ENCODE measurements around the gene ARID1B. TPM values are rescaled to one million over a fixed set of nuclear protein-coding genes. Genes with fewer than 3 reads are reported as not detected.

The ARID1B gene
- total and polyA plus RNA-seq, 2 of the 13 experiments (the other 11 are each of a cell fraction or from before 2014, with no cell fraction given): 20.1 to 32.6 TPM

GRCh38 chr6:157259443-157259842 lies 482.3 kb downstream of the ARID1B start:
- no peak overlapping the region for H3K4me2 ChIP-seq (ENCODE audit: low read depth, low read length)
- intact Hi-C loops (cut with micrococcal nuclease; ENCODE audit: unreplicated experiment) (no loop called here), in situ Hi-C loops (cut with HindIII; ENCODE audit: extremely low pct_ligation_motif_present, low pct_unique_long_range_greater_than_20kb) (no loop called here)
- no peaks in the 10 kb centered on the region; the same call in 1 of the 2 replicates for H4K20me1 ChIP-seq (ENCODE audit: insufficient read depth, low read length)
- TF ChIP-seq ZNF546 (CRISPR knock-in tag; conservative IDR thresholded peaks at IDR 0.05) (no peak), MATR3 (CRISPR knock-in tag; IDR thresholded peaks at IDR 0.05) (no peak), PBX2 (CRISPR knock-in tag; IDR thresholded peaks at IDR 0.05) (no peak), ZFYVE20 (CRISPR knock-in tag; IDR thresholded peaks at IDR 0.05; ENCODE audit: borderline replicate concordance, low read depth) (peak; percentile 23; the same call in 1 of the 2 replicates), NR2F2 (IDR thresholded peaks at IDR 0.05; ENCODE audit: borderline replicate concordance, low read depth) (no peak), ZNF550 (CRISPR knock-in tag; IDR thresholded peaks at IDR 0.05; ENCODE audit: borderline replicate concordance) (no peak), BRD4 (CRISPR knock-in tag; IDR thresholded peaks at IDR 0.05) (no peak), MNT (IDR thresholded peaks at IDR 0.05) (peak; percentile 45; the same call in 1 of the 2 replicates), ZNF33A (CRISPR knock-in tag; IDR thresholded peaks at IDR 0.05; ENCODE audit: borderline replicate concordance) (no peak), RCOR2 (CRISPR knock-in tag; IDR thresholded peaks at IDR 0.05) (no peak), SMAD9 (CRISPR knock-in tag; IDR thresholded peaks at IDR 0.05) (no peak)
- POLR2A ChIA-PET: no interaction called here
- BruUV-seq (replicated peaks): no TSS peak
- FAIRE-seq (no peak), DNase-seq (ENCODE audit: low spot score) (no peak), ATAC-seq (no peak)
- no peaks in the 10 kb centered on the region for H3K79me2 ChIP-seq (ENCODE audit: insufficient read depth, low read length)
- no peak overlapping the region for H3K27ac ChIP-seq (ENCODE audit: extremely low read length, insufficient read depth, low read length)
- no peaks in the 10 kb centered on the region for H3K9me3 ChIP-seq (ENCODE audit: low read length)
- no peak overlapping the region for H3K9ac ChIP-seq (ENCODE audit: insufficient read depth, low read depth, low read length)
- H2AFZ ChIP-seq (ENCODE audit: low read length): no peak overlapping the region
- CTCF ChIA-PET (ENCODE audit: low intra/inter-chr PET ratio, low total read pairs): no interaction called here
- 56% methylated on average over 9 of the region's 9 CpGs for WGBS (ENCODE audit: low lambda C conversion rate)
- H3K27me3 ChIP-seq (ENCODE audit: control insufficient read depth in 1 of 2, insufficient read depth in 2 of 2, low read length in 2 of 2): peaks cover 6 to 54% of the 10 kb centered on the region in 2 experiments; a peak in 4 of 5 replicates
- H3K4me1 ChIP-seq (ENCODE audit: insufficient read depth, low read length): peaks cover 10% of the 10 kb centered on the region
- H3K36me3 ChIP-seq (replicated peaks in 1 of 2; ENCODE audit: control insufficient read depth in 1 of 2, insufficient read depth in 2 of 2, low read length in 2 of 2): no peaks in the 10 kb centered on the region
- H3K4me3 ChIP-seq (replicated peaks in 1 of 3; ENCODE audit: insufficient read depth in 1 of 3, low read depth in 2 of 3, low read length in 3 of 3): no peak overlapping the region

Small RNA genes lying within 50 kb of the gene (microRNA-seq; reads per million reads assigned to microRNA genes)
- gene MIR4466: not detected

Small RNA genes lying within 50 kb of the gene (small RNA-seq; reads per million reads assigned to genes)
- gene AL355297.2 (ENCODE audit: insufficient read depth in 2 of 3, insufficient read length in 3 of 3, low read depth in 2 of 3, low replicate concordance in 1 of 3) (0 reads per million in 3 experiments), gene MIR4466 (ENCODE audit: insufficient read depth in 2 of 3, insufficient read length in 3 of 3, low read depth in 2 of 3, low replicate concordance in 1 of 3) (0 reads per million in 3 experiments)
